SU-DHL-6 (cell line): ENCODE measurements around the gene F9.

Source experiments
- CTCF ChIP-seq: fragments of 200-600 bp; sonication (generic); IDR thresholded peaks from one replicate; pipeline ENCODE4 v1.5.1; 2017; ENCODE audit warnings: antibody characterized with exemption, mild to moderate bottlenecking, low read length, moderate library complexity; ENCODE audit not compliant: insufficient read depth, poor library complexity, severe bottlenecking
- EZH2phosphoT487 ChIP-seq: fragments of 200-600 bp; sonication (generic), shearing (Covaris generic); conservative IDR thresholded peaks from 2 replicates; pipeline ENCODE4 v1.6.1; 2018; ENCODE audit warnings: mild to moderate bottlenecking, antibody characterized with exemption, low read length, moderate library complexity, mixed read lengths

- no peak for TF ChIP-seq CTCF
- no peak for TF ChIP-seq EZH2phosphoT487
These were observed 24.2 kb upstream of the F9 start for GRCh38 chrX:139506333-139506732.
